K562 (cell line): Measurements from ENCODE around the gene TBC1D9.

ENCODE experiments used
- ADNP ChIP-seq: fragments of 200-800 bp; sonication (Bioruptor generic); IDR thresholded peaks from 2 replicates; pipeline ENCODE4 v1.6.1; 2016; ENCODE audit warnings: missing genetic modification characterization, missing compliant biosample characterization
- EHMT2 ChIP-seq: fragments of 450-650 bp; IDR thresholded peaks from 2 replicates; pipeline ENCODE4 v1.6.1; 2018; ENCODE audit warnings: antibody characterized with exemption
- SMAD4 ChIP-seq: fragments of 250-450 bp; sonication (Bioruptor Pico); conservative IDR thresholded peaks from 2 replicates; pipeline ENCODE4 v1.8.0; 2021; ENCODE audit warnings: inconsistent platforms, mild to moderate bottlenecking, moderate library complexity
- SMARCB1 ChIP-seq: IDR thresholded peaks from 2 replicates; pipeline ENCODE4 v1.6.1; 2011; ENCODE audit warnings: improper control_type of control experiment, low read depth; ENCODE audit not compliant: insufficient read length
- TAF7 ChIP-seq: fragments of 450-650 bp; IDR thresholded peaks from 2 replicates; pipeline ENCODE4 v1.6.1; 2016; ENCODE audit warnings: missing genetic modification characterization, missing compliant biosample characterization
- YY1 ChIP-seq, 3 experiments: IDR thresholded peaks; 2 replicates each; pipeline ENCODE4 v1.6.1; 2011; ENCODE audit warnings: low read length in 2 of 3, mild to moderate bottlenecking in 2 of 3, moderate library complexity in 2 of 3, borderline replicate concordance in 1 of 3, control low read depth in 1 of 3, low read depth in 1 of 3; ENCODE audit not compliant: insufficient read depth in 3 of 3, insufficient replicate concordance in 2 of 3, control insufficient read depth in 1 of 3, insufficient read length in 1 of 3; ENCODE audit errors: extremely low read depth in 1 of 3
- ZBTB7A ChIP-seq: IDR thresholded peaks from 2 replicates; pipeline ENCODE4 v1.6.1; 2011; ENCODE audit warnings: low read depth, mild to moderate bottlenecking, low read length, moderate library complexity, borderline replicate concordance; ENCODE audit not compliant: control insufficient read depth
- ZNF707 ChIP-seq: fragments of 250-450 bp; sonication (Bioruptor Pico); conservative IDR thresholded peaks from 2 replicates; pipeline ENCODE4 v1.8.0; 2022; ENCODE audit warnings: inconsistent platforms, mild to moderate bottlenecking, moderate library complexity
- TF ChIP-seq, protein P1 (sequence below), 3 experiments: IDR thresholded peaks in 2 of 3; conservative IDR thresholded peaks in 1 of 3; 2 replicates each; pipeline ENCODE4 v1.5.1; 2011 to 2012; ENCODE audit warnings: low read length in 3 of 3, mild to moderate bottlenecking in 3 of 3, control low read depth in 2 of 3, improper control_type of control experiment in 1 of 3, inconsistent platforms in 1 of 3, low read depth in 1 of 3, mixed read lengths in 1 of 3, moderate library complexity in 1 of 3; ENCODE audit not compliant: insufficient read depth in 2 of 3
- TF ChIP-seq, protein P2 (sequence below), 2 experiments: fragments of 450-650 bp; formaldehyde crosslinking in 1 of 2; IDR thresholded peaks; 2 replicates each; pipeline versions ENCODE4 v1.4.0 to v1.6.1; 2014 to 2020; ENCODE audit warnings: mild to moderate bottlenecking in 2 of 2, borderline replicate concordance in 1 of 2, low read depth in 1 of 2

DNA sequence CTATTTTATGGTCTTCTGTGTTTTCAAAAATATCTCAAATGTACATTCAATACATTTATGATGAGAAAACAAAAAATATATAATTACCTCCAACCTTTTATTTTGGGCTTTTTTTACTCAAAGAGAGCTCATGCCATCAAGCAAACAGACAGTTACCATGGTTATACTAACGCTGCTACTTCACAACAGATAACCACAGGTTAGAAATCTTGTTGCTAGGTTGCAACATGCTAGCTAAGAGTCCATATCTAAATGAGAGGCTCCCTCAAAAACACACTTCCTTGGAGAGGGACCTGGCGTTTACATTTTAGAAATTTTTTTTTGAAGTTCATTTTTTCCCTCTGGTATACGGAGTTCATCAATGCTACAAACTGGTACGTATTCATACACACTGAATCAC is 44.3 kb downstream of the TBC1D9 start:
- TF ChIP-seq, protein P1, sequence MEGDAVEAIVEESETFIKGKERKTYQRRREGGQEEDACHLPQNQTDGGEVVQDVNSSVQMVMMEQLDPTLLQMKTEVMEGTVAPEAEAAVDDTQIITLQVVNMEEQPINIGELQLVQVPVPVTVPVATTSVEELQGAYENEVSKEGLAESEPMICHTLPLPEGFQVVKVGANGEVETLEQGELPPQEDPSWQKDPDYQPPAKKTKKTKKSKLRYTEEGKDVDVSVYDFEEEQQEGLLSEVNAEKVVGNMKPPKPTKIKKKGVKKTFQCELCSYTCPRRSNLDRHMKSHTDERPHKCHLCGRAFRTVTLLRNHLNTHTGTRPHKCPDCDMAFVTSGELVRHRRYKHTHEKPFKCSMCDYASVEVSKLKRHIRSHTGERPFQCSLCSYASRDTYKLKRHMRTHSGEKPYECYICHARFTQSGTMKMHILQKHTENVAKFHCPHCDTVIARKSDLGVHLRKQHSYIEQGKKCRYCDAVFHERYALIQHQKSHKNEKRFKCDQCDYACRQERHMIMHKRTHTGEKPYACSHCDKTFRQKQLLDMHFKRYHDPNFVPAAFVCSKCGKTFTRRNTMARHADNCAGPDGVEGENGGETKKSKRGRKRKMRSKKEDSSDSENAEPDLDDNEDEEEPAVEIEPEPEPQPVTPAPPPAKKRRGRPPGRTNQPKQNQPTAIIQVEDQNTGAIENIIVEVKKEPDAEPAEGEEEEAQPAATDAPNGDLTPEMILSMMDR (IDR thresholded peaks at IDR 0.05 in 2 of 3, conservative IDR thresholded peaks at IDR 0.05 in 1 of 3; ENCODE audit: insufficient read depth in 2 of 3, low read depth in 1 of 3, low read length in 3 of 3), result no peak
- TF ChIP-seq EHMT2 (no peak), TAF7 (tag) (no peak), ZNF707 (CRISPR knock-in tag) (no peak), ZBTB7A (no peak), SMARCB1 (no peak), YY1 (IDR thresholded peaks at IDR 0.05; ENCODE audit: borderline replicate concordance in 1 of 3, control insufficient read depth in 1 of 3, extremely low read depth in 1 of 3, insufficient read depth in 3 of 3, insufficient read length in 1 of 3, insufficient replicate concordance in 2 of 3, low read depth in 1 of 3, low read length in 2 of 3) (no peak), ADNP (tag) (no peak), SMAD4 (CRISPR knock-in tag) (no peak)
- TF ChIP-seq, protein P2, sequence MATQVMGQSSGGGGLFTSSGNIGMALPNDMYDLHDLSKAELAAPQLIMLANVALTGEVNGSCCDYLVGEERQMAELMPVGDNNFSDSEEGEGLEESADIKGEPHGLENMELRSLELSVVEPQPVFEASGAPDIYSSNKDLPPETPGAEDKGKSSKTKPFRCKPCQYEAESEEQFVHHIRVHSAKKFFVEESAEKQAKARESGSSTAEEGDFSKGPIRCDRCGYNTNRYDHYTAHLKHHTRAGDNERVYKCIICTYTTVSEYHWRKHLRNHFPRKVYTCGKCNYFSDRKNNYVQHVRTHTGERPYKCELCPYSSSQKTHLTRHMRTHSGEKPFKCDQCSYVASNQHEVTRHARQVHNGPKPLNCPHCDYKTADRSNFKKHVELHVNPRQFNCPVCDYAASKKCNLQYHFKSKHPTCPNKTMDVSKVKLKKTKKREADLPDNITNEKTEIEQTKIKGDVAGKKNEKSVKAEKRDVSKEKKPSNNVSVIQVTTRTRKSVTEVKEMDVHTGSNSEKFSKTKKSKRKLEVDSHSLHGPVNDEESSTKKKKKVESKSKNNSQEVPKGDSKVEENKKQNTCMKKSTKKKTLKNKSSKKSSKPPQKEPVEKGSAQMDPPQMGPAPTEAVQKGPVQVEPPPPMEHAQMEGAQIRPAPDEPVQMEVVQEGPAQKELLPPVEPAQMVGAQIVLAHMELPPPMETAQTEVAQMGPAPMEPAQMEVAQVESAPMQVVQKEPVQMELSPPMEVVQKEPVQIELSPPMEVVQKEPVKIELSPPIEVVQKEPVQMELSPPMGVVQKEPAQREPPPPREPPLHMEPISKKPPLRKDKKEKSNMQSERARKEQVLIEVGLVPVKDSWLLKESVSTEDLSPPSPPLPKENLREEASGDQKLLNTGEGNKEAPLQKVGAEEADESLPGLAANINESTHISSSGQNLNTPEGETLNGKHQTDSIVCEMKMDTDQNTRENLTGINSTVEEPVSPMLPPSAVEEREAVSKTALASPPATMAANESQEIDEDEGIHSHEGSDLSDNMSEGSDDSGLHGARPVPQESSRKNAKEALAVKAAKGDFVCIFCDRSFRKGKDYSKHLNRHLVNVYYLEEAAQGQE (IDR thresholded peaks at IDR 0.05; ENCODE audit: borderline replicate concordance), result no peak
- TF ChIP-seq, protein P2 (CRISPR knock-in tag; IDR thresholded peaks at IDR 0.05; ENCODE audit: low read depth), result no peak
